ENCODE data around the gene ABHD2.

ABHD2 gene

DNA sequence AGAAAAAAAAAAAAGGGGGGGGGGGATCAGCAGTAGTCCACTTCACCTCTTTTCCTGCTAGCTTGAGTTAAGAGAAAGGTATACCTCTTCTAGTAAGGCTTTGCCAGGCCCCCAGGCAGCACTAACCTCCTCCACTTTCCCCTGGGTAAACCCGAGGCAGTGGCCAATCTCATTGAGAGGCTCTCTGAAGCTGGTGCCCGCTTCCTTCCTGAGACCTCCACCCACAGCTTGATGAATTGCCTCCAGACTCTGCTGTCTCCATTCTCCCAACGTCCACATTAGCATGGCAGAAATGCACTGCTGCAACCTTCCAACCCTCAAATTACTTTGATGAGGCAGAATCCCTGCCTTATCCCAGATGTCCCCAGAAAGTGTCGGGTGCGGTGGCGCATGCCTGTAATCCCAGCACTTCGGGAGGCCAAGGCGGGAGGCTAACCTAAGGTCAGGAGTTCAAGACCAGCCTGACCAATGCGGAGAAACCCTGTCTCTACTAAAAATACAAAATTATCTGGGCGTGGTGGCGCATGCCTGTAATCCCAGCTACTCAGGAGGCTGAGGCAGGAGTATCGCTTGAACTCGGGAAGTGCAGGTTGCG is 117.8 kb downstream of the ABHD2 start:
- H3K9ac ChIP-seq = no peak overlapping the region
- H3K79me2 ChIP-seq = no peaks in the 10 kb centered on the region
- no peaks in the 10 kb centered on the region for H3K9me3 ChIP-seq (ENCODE audit: control insufficient read depth, low read length)
- H3K4me2 ChIP-seq (ENCODE audit: low read length) = no peak overlapping the region
- no peaks in the 10 kb centered on the region for H3K36me3 ChIP-seq (ENCODE audit: control insufficient read depth, insufficient read depth, low read length)
- H3K27ac ChIP-seq = no peak overlapping the region
- TF ChIP-seq, protein P1, sequence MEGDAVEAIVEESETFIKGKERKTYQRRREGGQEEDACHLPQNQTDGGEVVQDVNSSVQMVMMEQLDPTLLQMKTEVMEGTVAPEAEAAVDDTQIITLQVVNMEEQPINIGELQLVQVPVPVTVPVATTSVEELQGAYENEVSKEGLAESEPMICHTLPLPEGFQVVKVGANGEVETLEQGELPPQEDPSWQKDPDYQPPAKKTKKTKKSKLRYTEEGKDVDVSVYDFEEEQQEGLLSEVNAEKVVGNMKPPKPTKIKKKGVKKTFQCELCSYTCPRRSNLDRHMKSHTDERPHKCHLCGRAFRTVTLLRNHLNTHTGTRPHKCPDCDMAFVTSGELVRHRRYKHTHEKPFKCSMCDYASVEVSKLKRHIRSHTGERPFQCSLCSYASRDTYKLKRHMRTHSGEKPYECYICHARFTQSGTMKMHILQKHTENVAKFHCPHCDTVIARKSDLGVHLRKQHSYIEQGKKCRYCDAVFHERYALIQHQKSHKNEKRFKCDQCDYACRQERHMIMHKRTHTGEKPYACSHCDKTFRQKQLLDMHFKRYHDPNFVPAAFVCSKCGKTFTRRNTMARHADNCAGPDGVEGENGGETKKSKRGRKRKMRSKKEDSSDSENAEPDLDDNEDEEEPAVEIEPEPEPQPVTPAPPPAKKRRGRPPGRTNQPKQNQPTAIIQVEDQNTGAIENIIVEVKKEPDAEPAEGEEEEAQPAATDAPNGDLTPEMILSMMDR (IDR thresholded peaks at IDR 0.05) = no peak
- H2AFZ ChIP-seq = no peak overlapping the region
- H3K4me3 ChIP-seq (ENCODE audit: low read depth, low read length) = no peak overlapping the region
- no peaks in the 10 kb centered on the region for H3K4me1 ChIP-seq
- H3K27me3 ChIP-seq (ENCODE audit: control insufficient read depth, insufficient read depth, low read length) = no peaks in the 10 kb centered on the region

DNA sequence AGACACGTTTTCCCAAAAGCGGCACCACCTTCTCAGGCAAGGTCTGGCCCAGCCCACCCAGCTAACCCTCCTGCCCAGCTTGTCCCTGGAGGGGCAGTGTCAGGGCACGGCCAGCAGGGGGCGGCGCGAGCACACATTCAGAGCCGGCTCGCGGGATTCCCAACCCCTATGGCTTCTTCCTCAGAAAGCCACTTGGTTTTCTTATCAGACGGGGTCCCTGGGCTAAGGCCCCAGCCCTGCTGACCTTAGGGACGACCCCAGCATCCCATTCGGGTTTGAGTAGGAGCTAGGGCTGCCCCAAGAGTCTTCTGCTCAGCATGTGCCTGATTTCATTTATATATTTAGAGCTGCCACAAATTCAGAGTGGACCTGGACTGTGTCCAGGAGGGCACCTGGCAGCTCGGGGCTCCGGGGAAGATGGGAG is 118.7 kb downstream of the ABHD2 start:
- Histone ChIP-seq H3K9ac (no peak overlapping the region), H3K4me3 (ENCODE audit: low read depth, low read length) (no peak overlapping the region), H3K27ac (no peak overlapping the region)

DNA sequence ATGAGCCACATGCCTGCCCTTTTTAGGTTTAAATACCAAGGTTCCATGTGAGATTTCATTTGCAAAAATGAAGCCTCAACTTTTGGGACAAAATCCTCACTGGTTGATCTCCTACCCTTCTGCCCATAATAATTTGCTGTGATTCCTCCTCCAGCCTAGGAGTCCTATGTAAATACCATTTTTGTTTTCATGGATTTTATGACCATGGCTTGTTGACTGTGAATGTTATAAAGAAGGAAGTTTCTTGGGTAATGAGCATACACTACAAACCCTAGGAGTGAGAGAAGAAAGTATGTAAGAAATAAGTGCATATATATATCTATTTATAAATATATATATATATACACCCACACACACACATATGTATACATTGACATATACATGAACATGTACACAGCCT is 120.0 kb downstream of the ABHD2 start:
- no peak overlapping the region for H3K9ac ChIP-seq
- H3K27ac ChIP-seq = no peak overlapping the region
- no peaks in the 10 kb centered on the region for H3K79me2 ChIP-seq
- no peaks in the 10 kb centered on the region for H3K36me3 ChIP-seq (ENCODE audit: control insufficient read depth, insufficient read depth, low read length)
- no peak overlapping the region for H2AFZ ChIP-seq
- H3K9me3 ChIP-seq (ENCODE audit: control insufficient read depth, low read length) = no peaks in the 10 kb centered on the region
- no peaks in the 10 kb centered on the region for H3K27me3 ChIP-seq (ENCODE audit: control insufficient read depth, insufficient read depth, low read length)
- TF ChIP-seq, protein P1 (IDR thresholded peaks at IDR 0.05) = no peak
- no peak overlapping the region for H3K4me2 ChIP-seq (ENCODE audit: low read length)
- no peak overlapping the region for H3K4me3 ChIP-seq (ENCODE audit: low read depth, low read length)
- H3K4me1 ChIP-seq = no peaks in the 10 kb centered on the region

More for the DNA sequence above, 118.7 kb downstream of the ABHD2 start:
- no peaks in the 10 kb centered on the region for H3K9me3 ChIP-seq (ENCODE audit: control insufficient read depth, low read length)
- H3K4me2 ChIP-seq (ENCODE audit: low read length) = peak overlapping the region; percentile 75
- H2AFZ ChIP-seq = peak overlapping the region; percentile 63
- H3K4me1 ChIP-seq = no peaks in the 10 kb centered on the region
- no peaks in the 10 kb centered on the region for H3K36me3 ChIP-seq (ENCODE audit: control insufficient read depth, insufficient read depth, low read length)
- no peaks in the 10 kb centered on the region for H3K79me2 ChIP-seq
- TF ChIP-seq, protein P1 (IDR thresholded peaks at IDR 0.05) = peak; percentile 87
- H3K27me3 ChIP-seq (ENCODE audit: control insufficient read depth, insufficient read depth, low read length) = no peaks in the 10 kb centered on the region

DNA sequence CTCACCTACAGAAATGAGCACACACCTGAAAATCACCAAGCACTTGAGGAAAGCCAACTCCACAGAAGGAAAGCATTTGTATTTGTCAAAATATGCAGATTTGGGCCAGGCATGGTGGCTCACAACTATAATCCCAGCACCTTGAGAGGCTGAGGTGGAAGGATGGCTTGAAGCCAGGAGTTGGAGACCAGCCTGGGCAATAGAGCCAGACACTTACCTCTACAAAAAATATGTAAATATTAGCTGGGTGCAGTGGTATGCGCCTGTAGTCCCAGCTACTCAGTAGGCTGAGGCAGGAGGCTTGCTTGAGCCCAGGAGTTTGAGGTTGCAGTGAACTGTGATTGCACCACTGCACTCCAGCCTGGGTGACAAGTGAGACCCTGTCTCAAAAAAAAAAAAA is 120.8 kb downstream of the ABHD2 start:
- no peak overlapping the region for H2AFZ ChIP-seq
- H3K4me2 ChIP-seq (ENCODE audit: low read length) = no peak overlapping the region
- H3K4me1 ChIP-seq = no peaks in the 10 kb centered on the region
- H3K4me3 ChIP-seq (ENCODE audit: low read depth, low read length) = no peak overlapping the region
- H3K9me3 ChIP-seq (ENCODE audit: control insufficient read depth, low read length) = no peaks in the 10 kb centered on the region
- H3K27ac ChIP-seq = no peak overlapping the region
- H3K9ac ChIP-seq = no peak overlapping the region
- no peaks in the 10 kb centered on the region for H3K79me2 ChIP-seq
- TF ChIP-seq, protein P1 (IDR thresholded peaks at IDR 0.05) = no peak
- no peaks in the 10 kb centered on the region for H3K36me3 ChIP-seq (ENCODE audit: control insufficient read depth, insufficient read depth, low read length)
- no peaks in the 10 kb centered on the region for H3K27me3 ChIP-seq (ENCODE audit: control insufficient read depth, insufficient read depth, low read length)

DNA sequence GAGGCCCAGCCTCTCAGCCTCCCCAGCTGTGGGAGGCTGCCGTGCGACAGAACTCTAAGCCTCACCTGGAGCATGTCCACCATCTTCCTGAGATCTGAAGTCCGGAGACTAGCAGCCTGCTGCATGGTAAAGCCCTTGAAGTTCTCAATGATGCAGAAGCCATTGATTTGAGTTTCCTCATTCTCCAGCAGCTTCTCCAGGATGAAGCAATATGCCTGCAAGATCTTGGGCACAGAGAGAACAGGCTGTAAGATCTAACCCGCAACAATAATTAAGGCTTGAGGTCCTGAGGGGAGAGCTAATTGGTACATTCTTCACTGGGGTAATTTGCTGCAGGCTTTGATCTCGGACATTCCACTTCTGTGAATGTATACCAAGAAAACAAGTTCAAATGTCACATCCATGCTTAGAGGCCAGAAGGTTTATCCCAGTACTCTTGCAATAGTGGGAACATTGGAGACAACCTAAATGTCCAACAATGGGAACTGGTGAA is 123.5 kb downstream of the ABHD2 start:
- H3K36me3 ChIP-seq (ENCODE audit: control insufficient read depth, insufficient read depth, low read length) = no peaks in the 10 kb centered on the region
- TF ChIP-seq, protein P1 (IDR thresholded peaks at IDR 0.05) = no peak
- no peak overlapping the region for H3K4me3 ChIP-seq (ENCODE audit: low read depth, low read length)
- H3K9me3 ChIP-seq (ENCODE audit: control insufficient read depth, low read length) = no peaks in the 10 kb centered on the region
- no peaks in the 10 kb centered on the region for H3K79me2 ChIP-seq
- H3K27ac ChIP-seq = no peak overlapping the region
- no peak overlapping the region for H2AFZ ChIP-seq
- no peaks in the 10 kb centered on the region for H3K27me3 ChIP-seq (ENCODE audit: control insufficient read depth, insufficient read depth, low read length)
- no peak overlapping the region for H3K4me2 ChIP-seq (ENCODE audit: low read length)
- H3K9ac ChIP-seq = no peak overlapping the region
- H3K4me1 ChIP-seq = no peaks in the 10 kb centered on the region

Measured in parathyroid adenoma (tissue), 2 donors.